HG03108 (cell line): ENCODE data around the gene CEP170B.
"Not testable (repeated sequence)": the region's sequence is repeated elsewhere in the genome, so short reads cannot be mapped to it uniquely, and the experiment has no call there.

Experiments used
- ATAC-seq: cut with Tn5 transposase; IDR thresholded peaks from one replicate; pipeline ENCODE4 v1.9.1; 2021; ENCODE audit warnings: moderate library complexity; ENCODE audit not compliant: unreplicated experiment

Gene CEP170B

GRCh38 chr14:104843442-104844305 lies 21.4 kb upstream of the CEP170B start:
- ATAC-seq = no peak

- no peak for ATAC-seq
Measured at GRCh38 chr14:104844306-104845032, 20.6 kb upstream of the CEP170B start.

GRCh38 chr14:104845033-104845666 lies 19.9 kb upstream of the CEP170B start:
- no peak for ATAC-seq

GRCh38 chr14:104845834-104846441 lies 19.1 kb upstream of the CEP170B start:
- ATAC-seq = no peak

- ATAC-seq = no peak
Measured at GRCh38 chr14:104852280-104852663, 12.8 kb upstream of the CEP170B start.

- ATAC-seq = no peak
Measured at GRCh38 chr14:104855532-104856090, 9.5 kb upstream of the CEP170B start.

GRCh38 chr14:104856157-104856868 lies 8.8 kb upstream of the CEP170B start:
- ATAC-seq = no peak

- no peak for ATAC-seq
Measured at GRCh38 chr14:104856869-104857860, 7.9 kb upstream of the CEP170B start.

GRCh38 chr14:104857931-104858330 lies 7.1 kb upstream of the CEP170B start:
- ATAC-seq = not testable (repeated sequence)

GRCh38 chr14:104858811-104859426 lies 6.1 kb upstream of the CEP170B start:
- no peak for ATAC-seq

- no peak for ATAC-seq
Measured at GRCh38 chr14:104859900-104860299, 5.2 kb upstream of the CEP170B start.

GRCh38 chr14:104860414-104860813 lies 4.7 kb upstream of the CEP170B start:
- no peak for ATAC-seq

- no peak for ATAC-seq
Measured at GRCh38 chr14:104863131-104863862, 1.8 kb upstream of the CEP170B start.

- ATAC-seq = no peak
Measured at GRCh38 chr14:104863923-104864266, 1.2 kb upstream of the CEP170B start.

- no peak for ATAC-seq
Measured at GRCh38 chr14:104864267-104865080, 594 bp upstream of the CEP170B start.

- ATAC-seq = no peak
Measured at GRCh38 chr14:104865631-104866441, 768 bp downstream of the CEP170B start.
